PC-3 (cell line): ENCODE results near the gene ITGA1. TPM values are rescaled to one million over a fixed set of nuclear protein-coding genes. Genes with fewer than 3 reads are reported as not detected.

Source experiments
- ATAC-seq: fragments of 200-7000 bp; cut with Tn5 transposase; 2 replicates; pipeline ENCODE4 v1.9.1; 2020; ENCODE audit warnings: mild to moderate bottlenecking, moderate library complexity
- Bru-seq: library from RNA; stranded (reverse); fragments of 400-500 nt; gene quantifications from one replicate; lab custom pipeline; 2021; lab: Mats Ljungman, UMichigan
- BruChase-seq, 2 experiments: library from RNA; stranded (reverse); fragments of 400-500 nt; gene quantifications; one replicate each; lab custom pipeline; 2021; lab: Mats Ljungman, UMichigan
- BruUV-seq: library from RNA; stranded (reverse); fragments of 400-500 nt; replicated peaks from 2 replicates; lab custom pipeline; 2021; lab: Mats Ljungman, UMichigan
- CTCF ChIA-PET: fragments of 300-600 bp; sonication (Branson Sonifier 250); formaldehyde crosslinking; loops from one replicate; lab custom pipeline; 2022; ENCODE audit warnings: antibody characterized with exemption; lab: Charles Lee
- POLR2A ChIA-PET: fragments of 300-600 bp; sonication (Branson Sonifier 250); formaldehyde crosslinking; loops from one replicate; lab custom pipeline; 2022; ENCODE audit warnings: antibody characterized with exemption; ENCODE audit not compliant: unreplicated experiment; lab: Charles Lee
- DNase-seq: peaks from one replicate; pipeline ENCODE4 v3.0.0-alpha.2; 2015
- H2AFZ ChIP-seq: fragments of 300-600 bp; sonication (generic); 2 replicates; pipeline ENCODE4 v1.6.0; 2016; ENCODE audit warnings: antibody characterized with exemption, low read length
- H3F3A ChIP-seq: fragments of 300-600 bp; sonication (generic); one replicate; pipeline ENCODE4 v1.6.0; 2017; ENCODE audit warnings: antibody characterized with exemption, low read length, control low read depth, mild to moderate bottlenecking; ENCODE audit not compliant: unreplicated experiment
- H3K27ac ChIP-seq: fragments of 300-600 bp; sonication (generic); 2 replicates; pipeline ENCODE4 v1.5.1; 2016; ENCODE audit warnings: mild to moderate bottlenecking, low read length
- H3K27me3 ChIP-seq: fragments of 300-600 bp; sonication (generic); 2 replicates; pipeline ENCODE4 v1.6.1; 2016; ENCODE audit warnings: low read length, mixed read lengths
- H3K36me3 ChIP-seq: fragments of 300-600 bp; sonication (generic); 2 replicates; pipeline ENCODE4 v1.6.1; 2016; ENCODE audit warnings: low read depth, mixed run types, low read length, mixed read lengths
- H3K4me1 ChIP-seq: fragments of 300-600 bp; sonication (generic); 2 replicates; pipeline ENCODE4 v1.5.1; 2016; ENCODE audit warnings: low read length; ENCODE audit not compliant: insufficient read depth
- H3K4me2 ChIP-seq: fragments of 300-600 bp; sonication (generic); 2 replicates; pipeline ENCODE4 v1.6.0; 2016; ENCODE audit warnings: low read length
- H3K4me3 ChIP-seq: fragments of 300-600 bp; sonication (generic); 2 replicates; pipeline ENCODE4 v1.5.1; 2016; ENCODE audit warnings: mild to moderate bottlenecking, low read length, mixed read lengths
- H3K79me2 ChIP-seq: fragments of 300-600 bp; sonication (generic); 2 replicates; pipeline ENCODE4 v1.6.1; 2017; ENCODE audit warnings: low read length, mixed read lengths
- H3K9ac ChIP-seq: fragments of 300-600 bp; sonication (generic); 2 replicates; pipeline ENCODE4 v1.6.0; 2016; ENCODE audit warnings: mild to moderate bottlenecking, low read length
- H3K9me2 ChIP-seq: fragments of 300-600 bp; sonication (generic); replicated peaks from 2 replicates; pipeline ENCODE4 v1.6.1; 2016; ENCODE audit warnings: mixed run types, low read length, mixed read lengths
- H3K9me3 ChIP-seq: fragments of 300-600 bp; sonication (generic); 2 replicates; pipeline ENCODE4 v1.6.1; 2016; ENCODE audit warnings: low read length, mixed read lengths
- H4K20me1 ChIP-seq: fragments of 300-600 bp; sonication (generic); 2 replicates; pipeline ENCODE4 v1.6.1; 2016; ENCODE audit warnings: low read length, mixed read lengths
- EZH2 ChIP-seq: fragments of 300-600 bp; sonication (generic); IDR thresholded peaks from one replicate; pipeline ENCODE4 v1.6.1; 2017; ENCODE audit warnings: antibody characterized with exemption, mild to moderate bottlenecking, low read length; ENCODE audit not compliant: unreplicated experiment
- EZH2phosphoT487 ChIP-seq: fragments of 300-600 bp; sonication (generic); IDR thresholded peaks from 2 replicates; pipeline ENCODE4 v1.6.1; 2018; ENCODE audit warnings: mild to moderate bottlenecking, antibody characterized with exemption, low read length, borderline replicate concordance
- intact Hi-C: fragments of 100-400 bp; cut with micrococcal nuclease; formaldehyde crosslinking; loops from 2 replicates; pipeline ENCODE4 v1.9.0; 2023
- long read RNA-seq: library from polyadenylated mRNA; unstranded; transcript quantifications from one replicate; pipeline ENCODE4 v2.0.0, GENCODE V29; 2021; ENCODE audit not compliant: unreplicated experiment
- total RNA-seq: library from RNA; depleted of rRNA; stranded (reverse); fragments of >200 nt; gene quantifications from 2 replicates; pipeline ENCODE4 v1.2.3, GENCODE V29; 2014; rRNA removed
- TF ChIP-seq, protein P1 (sequence below): fragments of 300-600 bp; sonication (generic); conservative IDR thresholded peaks from 2 replicates; pipeline ENCODE4 v1.5.1; 2017; ENCODE audit warnings: antibody characterized with exemption, low read depth, mild to moderate bottlenecking, low read length

ITGA1 gene
- total RNA-seq (3.4 and 4.7 TPM in 2 replicates), Bru-seq, nascent RNA (percentile 84 among the genes with signal in this experiment), BruChase-seq, experiment 1, labeled RNA remaining after a 6-hour chase (percentile 75 among the genes with signal in this experiment), BruChase-seq, experiment 2, labeled RNA remaining after a 2-hour chase (percentile 77 among the genes with signal in this experiment)
- long read RNA-seq, full-length matches to known transcripts: 160 of 213 reads
- long read RNA-seq, partial matches to known transcripts: 30 of 213 reads
- long read RNA-seq, other reads (novel, unspliced or antisense): 23 of 213 reads

DNA sequence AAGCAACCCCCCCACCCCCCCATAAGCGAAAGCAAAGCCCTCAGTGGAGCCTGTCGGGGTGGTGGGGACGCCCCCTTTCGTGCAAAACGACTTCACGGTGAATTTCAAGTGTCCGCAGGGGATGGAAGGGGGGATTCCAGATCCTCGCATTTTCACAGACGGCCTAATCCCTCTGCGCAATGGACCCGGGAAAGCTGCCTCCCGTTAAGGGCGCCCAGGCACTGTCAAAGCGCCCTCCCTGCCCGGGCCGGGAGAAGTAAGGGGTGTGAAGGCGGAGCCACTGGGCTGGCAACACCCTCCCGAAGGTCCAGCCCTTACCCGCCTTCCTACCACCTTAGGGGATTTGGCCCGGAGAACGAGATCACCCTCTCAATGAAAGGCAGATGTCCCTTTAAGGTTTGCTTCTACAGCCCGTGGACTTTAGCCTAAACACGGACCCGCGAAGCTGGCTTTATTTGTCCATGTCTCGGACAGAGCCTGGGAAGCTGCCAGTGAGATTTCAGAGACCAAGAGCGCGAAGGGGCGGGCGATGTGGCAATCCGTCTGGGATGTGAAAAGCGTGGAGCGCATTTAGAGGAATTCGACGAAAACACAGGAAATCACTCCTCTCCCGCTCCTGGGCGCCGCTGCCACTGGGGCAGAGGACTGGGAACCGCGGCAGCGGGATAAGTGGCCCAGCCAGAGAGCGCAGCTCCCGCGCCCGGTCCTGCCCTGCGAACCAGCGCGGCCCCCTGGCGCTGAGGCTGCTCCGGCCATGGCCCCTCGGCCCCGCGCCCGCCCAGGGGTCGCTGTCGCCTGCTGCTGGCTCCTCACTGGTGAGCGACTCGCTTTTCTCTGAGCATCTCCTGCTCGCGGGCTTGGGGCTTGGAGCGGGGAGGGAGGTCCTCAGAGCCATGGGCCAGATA, at the start of gene ITGA1, which contains the start of gene PELO:
Gene ITGA1 (plus strand): TSS at position 317 of the 905 bp plus-strand sequence. CDS start 438 bp downstream, at position 755.
Gene PELO (plus strand): TSS at position 317 of the 905 bp plus-strand sequence. CDS start 12,479 bp downstream, outside the sequence.
- DNase-seq (peak; percentile 62), ATAC-seq (peak; percentile 68)
- Histone ChIP-seq H3K27me3 (no peaks in the 10 kb centered on the region), H3K27ac (peak within 1 kb of the TSS; percentile 85), H3F3A (peaks cover 4% of the 10 kb centered on the region), H3K9me3 (no peaks in the 10 kb centered on the region), H3K9me2 (no peaks in the 10 kb centered on the region), H3K79me2 (peaks cover 25% of the 10 kb centered on the region), H3K4me1 (peaks cover 48% of the 10 kb centered on the region), H3K4me2 (peak within 1 kb of the TSS; percentile 90), H3K36me3 (no peaks in the 10 kb centered on the region), H2AFZ (peak within 1 kb of the TSS; percentile 88), H3K9ac (peak within 1 kb of the TSS; percentile 90), H4K20me1 (peaks cover 25% of the 10 kb centered on the region; the same call in 1 of the 2 replicates), H3K4me3 (peak within 1 kb of the TSS; percentile 77)
- ChIA-PET POLR2A (interaction anchor here (0.5 to 0.7 kb wide), 2 partner anchors 10 to 137 kb away, joined by 3 to 4 read pairs; no protein-coding TSS in a partner anchor), CTCF (interaction anchor here (0.5 to 2.2 kb wide), 3 partner anchors 20 to 128 kb away, joined by 3 to 8 read pairs (median 6); no protein-coding TSS in a partner anchor)
- TF ChIP-seq EZH2phosphoT487: no peak
- no peak for TF ChIP-seq EZH2
- TF ChIP-seq, protein P1, sequence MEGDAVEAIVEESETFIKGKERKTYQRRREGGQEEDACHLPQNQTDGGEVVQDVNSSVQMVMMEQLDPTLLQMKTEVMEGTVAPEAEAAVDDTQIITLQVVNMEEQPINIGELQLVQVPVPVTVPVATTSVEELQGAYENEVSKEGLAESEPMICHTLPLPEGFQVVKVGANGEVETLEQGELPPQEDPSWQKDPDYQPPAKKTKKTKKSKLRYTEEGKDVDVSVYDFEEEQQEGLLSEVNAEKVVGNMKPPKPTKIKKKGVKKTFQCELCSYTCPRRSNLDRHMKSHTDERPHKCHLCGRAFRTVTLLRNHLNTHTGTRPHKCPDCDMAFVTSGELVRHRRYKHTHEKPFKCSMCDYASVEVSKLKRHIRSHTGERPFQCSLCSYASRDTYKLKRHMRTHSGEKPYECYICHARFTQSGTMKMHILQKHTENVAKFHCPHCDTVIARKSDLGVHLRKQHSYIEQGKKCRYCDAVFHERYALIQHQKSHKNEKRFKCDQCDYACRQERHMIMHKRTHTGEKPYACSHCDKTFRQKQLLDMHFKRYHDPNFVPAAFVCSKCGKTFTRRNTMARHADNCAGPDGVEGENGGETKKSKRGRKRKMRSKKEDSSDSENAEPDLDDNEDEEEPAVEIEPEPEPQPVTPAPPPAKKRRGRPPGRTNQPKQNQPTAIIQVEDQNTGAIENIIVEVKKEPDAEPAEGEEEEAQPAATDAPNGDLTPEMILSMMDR: peak; percentile 39; the same call in 1 of the 2 replicates
- no TSS peak for BruUV-seq
- intact Hi-C loops: loop anchor here (1.0 to 10.0 kb wide), 7 partner anchors 11 to 307 kb away; partner anchors contain the start of gene ITGA2

DNA sequence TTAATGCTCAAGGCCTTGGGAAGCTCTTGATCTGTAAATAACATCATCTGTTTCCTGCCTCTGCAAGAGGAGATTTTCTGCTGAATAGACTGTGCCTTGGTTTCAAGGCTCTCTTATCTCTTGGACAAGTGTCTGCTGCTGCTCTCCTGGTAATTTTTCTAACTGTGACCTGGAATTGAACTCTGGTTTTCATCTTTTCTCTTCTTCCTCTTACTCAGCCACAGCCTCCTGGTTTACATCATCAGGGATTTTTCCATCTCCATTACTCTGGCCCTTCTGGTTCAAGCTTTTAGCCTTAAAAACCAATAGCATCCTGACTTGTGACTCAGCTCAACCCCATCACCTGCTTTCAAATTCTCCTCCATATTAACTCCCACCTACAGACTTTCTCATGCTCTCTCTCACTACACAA, 49.6 kb upstream of the ITGA1 start:
- Histone ChIP-seq H3K36me3 (no peaks in the 10 kb centered on the region), H3K27ac (no peak overlapping the region), H3K9me3 (no peaks in the 10 kb centered on the region), H3K27me3 (no peaks in the 10 kb centered on the region), H2AFZ (no peak overlapping the region), H4K20me1 (no peaks in the 10 kb centered on the region), H3K79me2 (no peaks in the 10 kb centered on the region), H3F3A (no peaks in the 10 kb centered on the region), H3K4me3 (no peak overlapping the region), H3K9me2 (no peaks in the 10 kb centered on the region), H3K4me2 (no peak overlapping the region), H3K4me1 (no peaks in the 10 kb centered on the region), H3K9ac (no peak overlapping the region)
- ATAC-seq (no peak), DNase-seq (no peak)
- ChIA-PET POLR2A (no interaction called here), CTCF (no interaction called here)
- intact Hi-C loops: no loop called here
- BruUV-seq: no TSS peak
- TF ChIP-seq, protein P1: no peak
- TF ChIP-seq EZH2: no peak
